HepG2 (cell line): ENCODE results near the gene FOXA1. TPM values are rescaled to one million over a fixed set of nuclear protein-coding genes. Genes with fewer than 3 reads are reported as not detected.

Experiments used
- AGO1 ChIP-seq: fragments of 200-400 bp; formaldehyde crosslinking; IDR thresholded peaks from 2 replicates; pipeline ENCODE4 v1.6.1; 2017; ENCODE audit warnings: mild to moderate bottlenecking, low read depth, low read length, moderate library complexity; ENCODE audit not compliant: poor library complexity, severe bottlenecking
- AGO2 ChIP-seq: fragments of 200-400 bp; formaldehyde crosslinking; optimal IDR thresholded peaks from 2 replicates; pipeline ENCODE3; 2017; ENCODE audit warnings: mild to moderate bottlenecking, low read depth, low read length, moderate library complexity
- EEA1 ChIP-seq: sonication (generic); formaldehyde crosslinking; IDR thresholded peaks from 2 replicates; pipeline ENCODE4 v1.5.1; 2020; ENCODE audit warnings: mild to moderate bottlenecking, missing genetic modification reagents, borderline replicate concordance
- HDAC2 ChIP-seq: sonication (generic); formaldehyde crosslinking; IDR thresholded peaks from 2 replicates; pipeline ENCODE4 v1.4.0; 2020; ENCODE audit warnings: missing genetic modification reagents
- HOXD1 ChIP-seq: sonication (generic); formaldehyde crosslinking; IDR thresholded peaks from 2 replicates; pipeline ENCODE4 v1.5.0; 2020; ENCODE audit warnings: missing genetic modification reagents
- IRX3 ChIP-seq: sonication (generic); formaldehyde crosslinking; IDR thresholded peaks from 2 replicates; pipeline ENCODE4 v1.8.1; 2023; ENCODE audit warnings: mild to moderate bottlenecking, low read depth, missing genetic modification reagents, borderline replicate concordance
- KDM2A ChIP-seq: sonication (generic); formaldehyde crosslinking; IDR thresholded peaks from 2 replicates; pipeline ENCODE4 v1.4.0; 2020; ENCODE audit warnings: low read depth, missing genetic modification reagents, borderline replicate concordance
- REPIN1 ChIP-seq: sonication (generic); formaldehyde crosslinking; IDR thresholded peaks from 2 replicates; pipeline ENCODE4 v1.8.0; 2022; ENCODE audit warnings: missing genetic modification reagents, low read depth, mild to moderate bottlenecking, borderline replicate concordance
- SMAD1 ChIP-seq: sonication (generic); formaldehyde crosslinking; IDR thresholded peaks from 2 replicates; pipeline ENCODE4 v1.4.0; 2020; ENCODE audit warnings: missing genetic modification reagents, low read depth, mild to moderate bottlenecking, borderline replicate concordance
- SMAD3 ChIP-seq: sonication (generic); formaldehyde crosslinking; IDR thresholded peaks from 2 replicates; pipeline ENCODE4 v1.4.0; 2020; ENCODE audit warnings: missing genetic modification reagents
- ZBTB1 ChIP-seq: sonication (generic); formaldehyde crosslinking; IDR thresholded peaks from 2 replicates; pipeline ENCODE4 v1.4.0; 2020; ENCODE audit warnings: missing genetic modification reagents, borderline replicate concordance
- ZBTB7B ChIP-seq: sonication (generic); formaldehyde crosslinking; IDR thresholded peaks from 2 replicates; pipeline ENCODE4 v1.4.0; 2020; ENCODE audit warnings: missing genetic modification reagents
- ZNF235 ChIP-seq: sonication (generic); formaldehyde crosslinking; IDR thresholded peaks from 2 replicates; pipeline ENCODE4 v1.8.1; 2023; ENCODE audit warnings: mild to moderate bottlenecking, missing genetic modification reagents, borderline replicate concordance
- ZNF331 ChIP-seq: sonication (generic); formaldehyde crosslinking; IDR thresholded peaks from 2 replicates; pipeline ENCODE4 v1.4.0; 2020; ENCODE audit warnings: missing genetic modification reagents
- ZNF350 ChIP-seq: sonication (generic); formaldehyde crosslinking; IDR thresholded peaks from 2 replicates; pipeline ENCODE4 v1.4.0; 2020; ENCODE audit warnings: mild to moderate bottlenecking, low read depth, missing genetic modification reagents, borderline replicate concordance
- ZNF468 ChIP-seq: sonication (generic); formaldehyde crosslinking; IDR thresholded peaks from 2 replicates; pipeline ENCODE4 v1.8.0; 2022; ENCODE audit warnings: mild to moderate bottlenecking, moderate library complexity, missing genetic modification reagents
- ZNF501 ChIP-seq: sonication (generic); formaldehyde crosslinking; IDR thresholded peaks from 2 replicates; pipeline ENCODE4 v1.5.1; 2020; ENCODE audit warnings: mild to moderate bottlenecking, moderate library complexity, missing genetic modification reagents
- polyA plus RNA-seq, 8 experiments: library from polyadenylated mRNA; depleted of rRNA in 3 of 8; stranded (reverse) in 7 of 8; unstranded in 1 of 8; fragments of >200 nt; fragmentation: Illumina TruSeq in 4 of 8; extraction: Trizol in 4 of 8; gene quantifications; 2 replicates each; pipeline versions ENCODE4 v1.2.1 to v1.2.3, GENCODE V29; 2011 to 2016; ENCODE audit warnings: low read depth in 4 of 8, missing spikeins in 1 of 8, mixed read lengths in 1 of 8; ENCODE audit not compliant: insufficient read depth in 1 of 8
- total RNA-seq, 5 experiments: library from RNA; depleted of rRNA; stranded (reverse); fragments of >200 nt; fragmentation: Illumina TruSeq; extraction: Trizol; gene quantifications; 2 replicates each; pipeline ENCODE4 v1.2.3, GENCODE V29; 2016; ENCODE audit warnings: low read depth in 1 of 5
- TF ChIP-seq, protein P1 (sequence below): sonication (generic); formaldehyde crosslinking; IDR thresholded peaks from 2 replicates; pipeline ENCODE4 v1.4.0; 2020; ENCODE audit warnings: missing genetic modification reagents
- TF ChIP-seq, protein P2 (sequence below): sonication (generic); formaldehyde crosslinking; IDR thresholded peaks from 2 replicates; pipeline ENCODE4 v1.8.0; 2022; ENCODE audit warnings: missing genetic modification reagents, mild to moderate bottlenecking, borderline replicate concordance
- TF ChIP-seq, protein P3 (sequence below): sonication (generic); formaldehyde crosslinking; IDR thresholded peaks from 2 replicates; pipeline ENCODE4 v1.4.0; 2020; ENCODE audit warnings: missing genetic modification reagents, borderline replicate concordance
- TF ChIP-seq, protein P4 (sequence below): conservative IDR thresholded peaks from 2 replicates; pipeline ENCODE4 v1.6.1; 2018; ENCODE audit warnings: missing genetic modification reagents

The FOXA1 gene
- total and polyA plus RNA-seq, 2 of the 13 experiments (the other 11 are each of a cell fraction or from before 2014, with no cell fraction given), result 43.4 to 58.6 TPM

DNA sequence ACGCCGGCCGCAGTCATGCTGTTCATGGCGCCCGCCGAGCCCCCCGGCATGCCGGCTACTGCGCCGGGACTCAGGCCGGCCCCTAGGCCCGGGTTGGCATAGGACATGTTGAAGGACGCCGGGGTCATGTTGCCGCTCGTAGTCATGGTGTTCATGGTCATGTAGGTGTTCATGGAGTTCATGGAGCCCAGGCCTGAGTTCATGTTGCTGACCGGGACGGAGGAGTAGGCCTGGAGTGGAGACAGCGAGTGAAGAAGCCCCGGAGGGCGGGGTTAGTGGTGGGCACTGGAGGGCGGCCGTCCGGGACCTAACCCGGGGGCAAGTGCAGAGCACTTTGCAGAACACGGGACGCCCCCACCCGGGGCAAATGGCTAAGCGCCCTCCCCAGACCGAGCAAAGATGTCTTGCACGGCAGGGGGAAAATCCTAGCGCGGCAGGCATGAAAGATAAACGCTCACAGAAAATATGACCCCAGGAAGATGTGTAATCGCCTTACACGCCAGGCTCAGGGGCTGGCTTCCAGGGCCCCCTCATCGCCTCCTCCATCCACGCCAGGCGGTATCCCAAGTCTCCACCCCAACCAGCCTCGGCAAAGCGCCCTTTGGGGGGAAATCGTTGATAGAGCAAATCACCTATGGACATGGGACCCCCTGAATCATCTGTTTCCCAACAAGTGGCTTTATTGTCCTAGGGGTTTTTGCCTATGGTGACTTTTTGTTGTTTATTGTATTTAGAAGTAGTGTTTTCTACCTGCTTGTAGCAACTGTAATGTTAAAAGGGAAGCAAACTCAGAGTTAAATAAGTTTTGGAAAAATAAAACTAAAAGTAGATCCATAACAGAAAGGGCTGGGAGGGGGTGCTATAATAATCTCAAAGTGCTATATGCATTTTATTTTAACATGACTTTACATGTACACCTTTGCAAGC is 2.3 kb downstream of the FOXA1 start (continued):
- TF ChIP-seq, protein P1, sequence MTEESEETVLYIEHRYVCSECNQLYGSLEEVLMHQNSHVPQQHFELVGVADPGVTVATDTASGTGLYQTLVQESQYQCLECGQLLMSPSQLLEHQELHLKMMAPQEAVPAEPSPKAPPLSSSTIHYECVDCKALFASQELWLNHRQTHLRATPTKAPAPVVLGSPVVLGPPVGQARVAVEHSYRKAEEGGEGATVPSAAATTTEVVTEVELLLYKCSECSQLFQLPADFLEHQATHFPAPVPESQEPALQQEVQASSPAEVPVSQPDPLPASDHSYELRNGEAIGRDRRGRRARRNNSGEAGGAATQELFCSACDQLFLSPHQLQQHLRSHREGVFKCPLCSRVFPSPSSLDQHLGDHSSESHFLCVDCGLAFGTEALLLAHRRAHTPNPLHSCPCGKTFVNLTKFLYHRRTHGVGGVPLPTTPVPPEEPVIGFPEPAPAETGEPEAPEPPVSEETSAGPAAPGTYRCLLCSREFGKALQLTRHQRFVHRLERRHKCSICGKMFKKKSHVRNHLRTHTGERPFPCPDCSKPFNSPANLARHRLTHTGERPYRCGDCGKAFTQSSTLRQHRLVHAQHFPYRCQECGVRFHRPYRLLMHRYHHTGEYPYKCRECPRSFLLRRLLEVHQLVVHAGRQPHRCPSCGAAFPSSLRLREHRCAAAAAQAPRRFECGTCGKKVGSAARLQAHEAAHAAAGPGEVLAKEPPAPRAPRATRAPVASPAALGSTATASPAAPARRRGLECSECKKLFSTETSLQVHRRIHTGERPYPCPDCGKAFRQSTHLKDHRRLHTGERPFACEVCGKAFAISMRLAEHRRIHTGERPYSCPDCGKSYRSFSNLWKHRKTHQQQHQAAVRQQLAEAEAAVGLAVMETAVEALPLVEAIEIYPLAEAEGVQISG, result peak; percentile 15; the same call in 1 of the 2 replicates
- TF ChIP-seq AGO1 (peak; percentile 54), ZNF501 (CRISPR knock-in tag) (no peak), REPIN1 (CRISPR knock-in tag) (no peak), ZNF468 (CRISPR knock-in tag) (no peak), HOXD1 (CRISPR knock-in tag) (no peak), HDAC2 (CRISPR knock-in tag) (0 out of 2 replicates have a peak, but pooled peaks have one; percentile 17), SMAD1 (CRISPR knock-in tag) (no peak), KDM2A (CRISPR knock-in tag) (0 out of 2 replicates have a peak, but pooled peaks have one; percentile 7), EEA1 (CRISPR knock-in tag) (peak; percentile 30; the same call in 1 of the 2 replicates), IRX3 (no peak), ZNF235 (CRISPR knock-in tag) (peak; percentile 25; the same call in 1 of the 2 replicates), ZNF331 (CRISPR knock-in tag) (no peak), ZBTB1 (CRISPR knock-in tag) (no peak), AGO2 (peak; percentile 97), ZBTB7B (CRISPR knock-in tag) (0 out of 2 replicates have a peak, but pooled peaks have one; percentile 23), ZNF350 (CRISPR knock-in tag) (no peak), SMAD3 (no peak)
- TF ChIP-seq, protein P2, sequence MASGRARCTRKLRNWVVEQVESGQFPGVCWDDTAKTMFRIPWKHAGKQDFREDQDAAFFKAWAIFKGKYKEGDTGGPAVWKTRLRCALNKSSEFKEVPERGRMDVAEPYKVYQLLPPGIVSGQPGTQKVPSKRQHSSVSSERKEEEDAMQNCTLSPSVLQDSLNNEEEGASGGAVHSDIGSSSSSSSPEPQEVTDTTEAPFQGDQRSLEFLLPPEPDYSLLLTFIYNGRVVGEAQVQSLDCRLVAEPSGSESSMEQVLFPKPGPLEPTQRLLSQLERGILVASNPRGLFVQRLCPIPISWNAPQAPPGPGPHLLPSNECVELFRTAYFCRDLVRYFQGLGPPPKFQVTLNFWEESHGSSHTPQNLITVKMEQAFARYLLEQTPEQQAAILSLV (CRISPR knock-in tag), result peak; percentile 81; the same call in 1 of the 2 replicates
- TF ChIP-seq, protein P3, sequence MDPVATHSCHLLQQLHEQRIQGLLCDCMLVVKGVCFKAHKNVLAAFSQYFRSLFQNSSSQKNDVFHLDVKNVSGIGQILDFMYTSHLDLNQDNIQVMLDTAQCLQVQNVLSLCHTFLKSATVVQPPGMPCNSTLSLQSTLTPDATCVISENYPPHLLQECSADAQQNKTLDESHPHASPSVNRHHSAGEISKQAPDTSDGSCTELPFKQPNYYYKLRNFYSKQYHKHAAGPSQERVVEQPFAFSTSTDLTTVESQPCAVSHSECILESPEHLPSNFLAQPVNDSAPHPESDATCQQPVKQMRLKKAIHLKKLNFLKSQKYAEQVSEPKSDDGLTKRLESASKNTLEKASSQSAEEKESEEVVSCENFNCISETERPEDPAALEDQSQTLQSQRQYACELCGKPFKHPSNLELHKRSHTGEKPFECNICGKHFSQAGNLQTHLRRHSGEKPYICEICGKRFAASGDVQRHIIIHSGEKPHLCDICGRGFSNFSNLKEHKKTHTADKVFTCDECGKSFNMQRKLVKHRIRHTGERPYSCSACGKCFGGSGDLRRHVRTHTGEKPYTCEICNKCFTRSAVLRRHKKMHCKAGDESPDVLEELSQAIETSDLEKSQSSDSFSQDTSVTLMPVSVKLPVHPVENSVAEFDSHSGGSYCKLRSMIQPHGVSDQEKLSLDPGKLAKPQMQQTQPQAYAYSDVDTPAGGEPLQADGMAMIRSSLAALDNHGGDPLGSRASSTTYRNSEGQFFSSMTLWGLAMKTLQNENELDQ (CRISPR knock-in tag), result no peak
- TF ChIP-seq, protein P4, sequence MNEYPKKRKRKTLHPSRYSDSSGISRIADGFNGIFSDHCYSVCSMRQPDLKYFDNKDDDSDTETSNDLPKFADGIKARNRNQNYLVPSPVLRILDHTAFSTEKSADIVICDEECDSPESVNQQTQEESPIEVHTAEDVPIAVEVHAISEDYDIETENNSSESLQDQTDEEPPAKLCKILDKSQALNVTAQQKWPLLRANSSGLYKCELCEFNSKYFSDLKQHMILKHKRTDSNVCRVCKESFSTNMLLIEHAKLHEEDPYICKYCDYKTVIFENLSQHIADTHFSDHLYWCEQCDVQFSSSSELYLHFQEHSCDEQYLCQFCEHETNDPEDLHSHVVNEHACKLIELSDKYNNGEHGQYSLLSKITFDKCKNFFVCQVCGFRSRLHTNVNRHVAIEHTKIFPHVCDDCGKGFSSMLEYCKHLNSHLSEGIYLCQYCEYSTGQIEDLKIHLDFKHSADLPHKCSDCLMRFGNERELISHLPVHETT (CRISPR knock-in tag), result no peak
